Measurements from ENCODE around the gene EBLN2.

Gene EBLN2

DNA sequence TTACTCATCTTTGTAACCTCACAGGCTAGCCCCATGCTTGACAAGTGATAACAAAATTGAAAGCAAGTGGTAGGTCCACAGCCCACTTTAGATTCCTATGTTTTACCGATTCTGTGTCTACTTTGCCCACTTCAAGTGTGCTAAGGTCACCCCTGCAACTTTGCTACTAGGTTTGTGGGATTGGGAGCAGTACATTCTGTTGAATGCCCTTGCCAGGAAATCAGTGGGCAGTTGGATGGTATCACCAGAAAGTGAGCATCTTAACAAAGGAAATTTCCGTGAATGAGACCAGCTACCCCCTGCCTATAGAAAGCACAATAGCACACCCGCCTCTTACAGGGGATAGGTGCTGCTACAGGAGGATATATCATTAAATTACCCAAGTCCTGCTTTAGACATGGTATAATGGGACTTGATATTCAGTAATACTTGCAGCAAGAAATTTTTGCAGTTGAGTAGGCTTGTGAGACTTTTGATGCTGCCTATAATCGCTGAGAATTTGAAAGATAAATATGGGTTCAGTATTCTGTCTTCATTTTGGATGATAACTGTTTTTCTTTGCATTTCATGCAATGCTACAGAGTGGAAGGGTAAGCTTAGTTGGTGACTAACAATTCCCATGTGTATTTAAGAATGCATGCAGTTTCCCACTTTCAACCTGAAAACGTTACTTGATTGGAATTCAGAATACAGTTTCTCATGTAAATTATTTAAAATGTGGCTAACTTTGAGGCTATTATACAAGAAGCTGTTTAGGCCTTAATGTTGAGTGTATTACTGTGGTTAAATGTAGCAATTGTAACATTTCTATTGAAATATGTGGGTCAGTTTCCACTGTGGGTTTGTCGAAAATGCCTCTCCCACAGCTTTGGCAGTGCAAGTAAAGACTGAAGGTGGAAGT is 9.5 kb downstream of the EBLN2 start:
- H4K20me1 ChIP-seq (ENCODE audit: control insufficient read depth, insufficient read depth, low read depth, low read length) = peaks cover 4% of the 10 kb centered on the region; the same call in 1 of the 2 replicates
- H3K27me3 ChIP-seq (ENCODE audit: control insufficient read depth, low read length) = no peaks in the 10 kb centered on the region
- H3K4me1 ChIP-seq (ENCODE audit: control insufficient read depth, low read length) = no peaks in the 10 kb centered on the region
- no peaks in the 10 kb centered on the region for H3K9me2 ChIP-seq (replicated peaks; ENCODE audit: control insufficient read depth, low read length)
- H3K27ac ChIP-seq (ENCODE audit: low read depth, low read length) = no peak overlapping the region
- peaks cover 15% of the 10 kb centered on the region for H3F3A ChIP-seq (ENCODE audit: control insufficient read depth, insufficient read depth)
- no peak for TF ChIP-seq EZH2phosphoT487 (IDR thresholded peaks at IDR 0.05; ENCODE audit: borderline replicate concordance, low read length)
- TF ChIP-seq, protein P1, sequence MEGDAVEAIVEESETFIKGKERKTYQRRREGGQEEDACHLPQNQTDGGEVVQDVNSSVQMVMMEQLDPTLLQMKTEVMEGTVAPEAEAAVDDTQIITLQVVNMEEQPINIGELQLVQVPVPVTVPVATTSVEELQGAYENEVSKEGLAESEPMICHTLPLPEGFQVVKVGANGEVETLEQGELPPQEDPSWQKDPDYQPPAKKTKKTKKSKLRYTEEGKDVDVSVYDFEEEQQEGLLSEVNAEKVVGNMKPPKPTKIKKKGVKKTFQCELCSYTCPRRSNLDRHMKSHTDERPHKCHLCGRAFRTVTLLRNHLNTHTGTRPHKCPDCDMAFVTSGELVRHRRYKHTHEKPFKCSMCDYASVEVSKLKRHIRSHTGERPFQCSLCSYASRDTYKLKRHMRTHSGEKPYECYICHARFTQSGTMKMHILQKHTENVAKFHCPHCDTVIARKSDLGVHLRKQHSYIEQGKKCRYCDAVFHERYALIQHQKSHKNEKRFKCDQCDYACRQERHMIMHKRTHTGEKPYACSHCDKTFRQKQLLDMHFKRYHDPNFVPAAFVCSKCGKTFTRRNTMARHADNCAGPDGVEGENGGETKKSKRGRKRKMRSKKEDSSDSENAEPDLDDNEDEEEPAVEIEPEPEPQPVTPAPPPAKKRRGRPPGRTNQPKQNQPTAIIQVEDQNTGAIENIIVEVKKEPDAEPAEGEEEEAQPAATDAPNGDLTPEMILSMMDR (IDR thresholded peaks at IDR 0.05; ENCODE audit: low read depth, low read length, poor library complexity, severe bottlenecking) = no peak
- H3K9me3 ChIP-seq (ENCODE audit: control insufficient read depth, insufficient read depth, low read length) = no peaks in the 10 kb centered on the region
- H3K79me2 ChIP-seq (ENCODE audit: control insufficient read depth, low read length) = no peaks in the 10 kb centered on the region
- peaks cover 8% of the 10 kb centered on the region; the same call in 1 of the 2 replicates for H3K36me3 ChIP-seq (ENCODE audit: control insufficient read depth, low read length)
- no peak overlapping the region for H3K4me3 ChIP-seq (ENCODE audit: low read length)
- H3K4me2 ChIP-seq (ENCODE audit: low read length) = no peak overlapping the region

- peaks cover 15% of the 10 kb centered on the region for H3F3A ChIP-seq (ENCODE audit: control insufficient read depth, insufficient read depth)
- H3K27me3 ChIP-seq (ENCODE audit: control insufficient read depth, low read length) = no peaks in the 10 kb centered on the region
- H3K79me2 ChIP-seq (ENCODE audit: control insufficient read depth, low read length) = no peaks in the 10 kb centered on the region
- no peaks in the 10 kb centered on the region for H3K4me1 ChIP-seq (ENCODE audit: control insufficient read depth, low read length)
- H3K4me2 ChIP-seq (ENCODE audit: low read length) = no peak overlapping the region
- no peak overlapping the region for H3K27ac ChIP-seq (ENCODE audit: low read depth, low read length)
- H3K4me3 ChIP-seq (ENCODE audit: low read length) = no peak overlapping the region
- TF ChIP-seq EZH2phosphoT487 (IDR thresholded peaks at IDR 0.05; ENCODE audit: borderline replicate concordance, low read length) = no peak
- TF ChIP-seq, protein P1 (IDR thresholded peaks at IDR 0.05; ENCODE audit: low read depth, low read length, poor library complexity, severe bottlenecking) = no peak
- H3K9me2 ChIP-seq (replicated peaks; ENCODE audit: control insufficient read depth, low read length) = no peaks in the 10 kb centered on the region
- peaks cover 4% of the 10 kb centered on the region; the same call in 1 of the 2 replicates for H4K20me1 ChIP-seq (ENCODE audit: control insufficient read depth, insufficient read depth, low read depth, low read length)
- no peaks in the 10 kb centered on the region for H3K9me3 ChIP-seq (ENCODE audit: control insufficient read depth, insufficient read depth, low read length)
- H3K36me3 ChIP-seq (ENCODE audit: control insufficient read depth, low read length) = peaks cover 4% of the 10 kb centered on the region; the same call in 1 of the 2 replicates
Measured at GRCh38 chr3:73071952-73072351, 10.5 kb downstream of the EBLN2 start.

DNA sequence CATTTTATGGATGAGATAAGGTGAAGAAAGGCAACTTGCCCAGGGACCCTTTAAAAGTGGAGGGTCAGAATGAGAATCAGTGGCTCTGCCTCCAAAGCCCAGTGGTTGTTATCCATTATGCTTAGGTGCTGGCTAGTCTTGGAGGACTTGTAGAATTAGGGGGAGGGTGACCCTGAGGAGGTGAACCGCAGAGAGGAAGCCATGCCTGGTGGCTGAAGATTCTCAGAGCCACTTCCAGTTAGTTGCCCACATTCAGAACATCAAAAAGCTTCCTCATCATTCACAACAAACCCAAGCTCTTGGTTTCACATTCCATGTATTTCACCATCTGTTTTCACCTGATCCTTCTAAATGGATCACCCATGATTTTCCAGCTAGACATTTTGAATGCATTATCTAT is 11.2 kb downstream of the EBLN2 start:
- Histone ChIP-seq H3K4me3 (ENCODE audit: low read length) (no peak overlapping the region), H3F3A (ENCODE audit: control insufficient read depth, insufficient read depth) (peaks cover 10% of the 10 kb centered on the region), H3K9me2 (replicated peaks; ENCODE audit: control insufficient read depth, low read length) (no peaks in the 10 kb centered on the region), H4K20me1 (ENCODE audit: control insufficient read depth, insufficient read depth, low read depth, low read length) (peaks cover 4% of the 10 kb centered on the region; the same call in 1 of the 2 replicates), H3K4me2 (ENCODE audit: low read length) (no peak overlapping the region), H3K9me3 (ENCODE audit: control insufficient read depth, insufficient read depth, low read length) (no peaks in the 10 kb centered on the region), H3K36me3 (ENCODE audit: control insufficient read depth, low read length) (no peaks in the 10 kb centered on the region), H3K4me1 (ENCODE audit: control insufficient read depth, low read length) (no peaks in the 10 kb centered on the region), H3K27ac (ENCODE audit: low read depth, low read length) (no peak overlapping the region), H3K27me3 (ENCODE audit: control insufficient read depth, low read length) (no peaks in the 10 kb centered on the region), H3K79me2 (ENCODE audit: control insufficient read depth, low read length) (no peaks in the 10 kb centered on the region)
- TF ChIP-seq, protein P1 (IDR thresholded peaks at IDR 0.05; ENCODE audit: low read depth, low read length, poor library complexity, severe bottlenecking) = no peak
- no peak for TF ChIP-seq EZH2phosphoT487 (IDR thresholded peaks at IDR 0.05; ENCODE audit: borderline replicate concordance, low read length)

Data from DOHH2 (cell line).